Measurements from ENCODE around the gene TLE2. TPM values are rescaled to one million over a fixed set of nuclear protein-coding genes. Genes with fewer than 3 reads are reported as not detected.
A peak's percentile ranks its signal among the peaks of the same experiment; 100 is the strongest.

TLE2 gene
- total and polyA plus RNA-seq, 9 of the 15 experiments (the other 6 are each of a cell fraction or from before 2014, with no cell fraction given) = 0.35 to 13.1 (median 6.2) TPM

- intact Hi-C loops (cut with micrococcal nuclease) = no loop called here
- TF ChIP-seq PTBP1 (IDR thresholded peaks at IDR 0.05; ENCODE audit: low read depth, low read length) = 0 out of 2 replicates have a peak, but pooled peaks have one; percentile 60
- peak; percentile 33; the same call in 1 of the 2 replicates for TF ChIP-seq HDAC2 (IDR thresholded peaks at IDR 0.05)
- TF ChIP-seq ERF (CRISPR knock-in tag; IDR thresholded peaks at IDR 0.05) = no peak
- TF ChIP-seq KDM1A (IDR thresholded peaks at IDR 0.05) = peak; percentile 23 to 72; a peak in 2 of 4 replicates
- peak; percentile 87 for TF ChIP-seq BCOR (IDR thresholded peaks at IDR 0.05)
- TF ChIP-seq RBM25 (IDR thresholded peaks at IDR 0.05; ENCODE audit: low read depth, low read length, severe bottlenecking) = peak; percentile 56
- Histone ChIP-seq H4K20me1 (replicated peaks; ENCODE audit: control insufficient read depth, insufficient read depth, low read length) (no peaks in the 10 kb centered on the region), H3K79me2 (ENCODE audit: control insufficient read depth, insufficient read depth, low read length) (no peaks in the 10 kb centered on the region), H2AFZ (ENCODE audit: low read depth, low read length) (no peak overlapping the region), H3K9me3 (replicated peaks; ENCODE audit: control insufficient read depth, insufficient read depth, low read depth, low read length) (no peaks in the 10 kb centered on the region), H3K36me3 (ENCODE audit: control insufficient read depth, insufficient read depth, low read length) (no peaks in the 10 kb centered on the region), H3K27ac (ENCODE audit: extremely low read depth, low read depth, low read length) (no peak overlapping the region), H3K27me3 (ENCODE audit: control insufficient read depth in 2 of 2, insufficient read depth in 2 of 2, low read length in 2 of 2) (no peaks in the 10 kb centered on the region), H3K9ac (ENCODE audit: insufficient read depth in 1 of 2, low read depth in 2 of 2, low read length in 2 of 2) (no peak overlapping the region), H3K4me3 (no peak overlapping the region), H3K4me1 (replicated peaks in 1 of 2; ENCODE audit: control insufficient read depth in 2 of 2, insufficient read depth in 2 of 2, low read length in 2 of 2) (peaks cover 0 to 14% of the 10 kb centered on the region in 2 experiments; a peak in 2 of 5 replicates), H3K4me2 (ENCODE audit: insufficient read depth, low read length) (no peak overlapping the region), H3K9me1 (ENCODE audit: control insufficient read depth, insufficient read depth, low read length) (no peaks in the 10 kb centered on the region)
- in situ Hi-C loops (cut with MboI) = no loop called here
- ChIA-PET CTCF (ENCODE audit: low intra/inter-chr PET ratio) (no interaction called here), POLR2A (interaction anchor here (0.5 to 0.7 kb wide), 2 partner anchors 9 to 22 kb away, joined by 3 to 5 read pairs; no protein-coding TSS in a partner anchor)
- 85% methylated on average over 5 of the region's 8 CpGs for WGBS (ENCODE audit: insufficient coverage, low coverage, missing lambda C conversion rate)
- DNase-seq (ENCODE audit: extremely low read depth in 1 of 4, low spot score in 3 of 4) (peak in 1 of 4 experiments; percentile 5), ATAC-seq (no peak), FAIRE-seq (no peak)
- BruUV-seq (replicated peaks) = no TSS peak
Measured at GRCh38 chr19:3014135-3014534, 14.9 kb downstream of the TLE2 start.

- DNase-seq (ENCODE audit: extremely low read depth in 1 of 4, low spot score in 3 of 4) (no peak), FAIRE-seq (no peak), ATAC-seq (no peak)
- Histone ChIP-seq H3K4me3 (no peak overlapping the region), H2AFZ (ENCODE audit: low read depth, low read length) (no peak overlapping the region), H4K20me1 (replicated peaks; ENCODE audit: control insufficient read depth, insufficient read depth, low read length) (no peaks in the 10 kb centered on the region), H3K4me1 (replicated peaks in 1 of 2; ENCODE audit: control insufficient read depth in 2 of 2, insufficient read depth in 2 of 2, low read length in 2 of 2) (peaks cover 0 to 11% of the 10 kb centered on the region in 2 experiments; a peak in 2 of 5 replicates), H3K27ac (ENCODE audit: extremely low read depth, low read depth, low read length) (no peak overlapping the region), H3K27me3 (ENCODE audit: control insufficient read depth in 2 of 2, insufficient read depth in 2 of 2, low read length in 2 of 2) (no peaks in the 10 kb centered on the region), H3K9me3 (replicated peaks; ENCODE audit: control insufficient read depth, insufficient read depth, low read depth, low read length) (no peaks in the 10 kb centered on the region), H3K9me1 (ENCODE audit: control insufficient read depth, insufficient read depth, low read length) (no peaks in the 10 kb centered on the region), H3K4me2 (ENCODE audit: insufficient read depth, low read length) (no peak overlapping the region), H3K9ac (ENCODE audit: insufficient read depth in 1 of 2, low read depth in 2 of 2, low read length in 2 of 2) (no peak overlapping the region), H3K79me2 (ENCODE audit: control insufficient read depth, insufficient read depth, low read length) (no peaks in the 10 kb centered on the region), H3K36me3 (ENCODE audit: control insufficient read depth, insufficient read depth, low read length) (no peaks in the 10 kb centered on the region)
- no TSS peak for BruUV-seq (replicated peaks)
- TF ChIP-seq PTBP1 (IDR thresholded peaks at IDR 0.05; ENCODE audit: low read depth, low read length) (peak; percentile 99), SAP30 (IDR thresholded peaks at IDR 0.05; ENCODE audit: borderline replicate concordance, insufficient read depth, low read depth, low read length, poor library complexity, severe bottlenecking) (no peak), RBM25 (IDR thresholded peaks at IDR 0.05; ENCODE audit: low read depth, low read length, severe bottlenecking) (peak; percentile 59)
- intact Hi-C loops (cut with micrococcal nuclease) = no loop called here
- ChIA-PET CTCF (ENCODE audit: low intra/inter-chr PET ratio) (no interaction called here), POLR2A (interaction anchor here (0.5 to 1.1 kb wide), 4 partner anchors 10 to 60 kb away, joined by 3 to 5 read pairs (median 4); no protein-coding TSS in a partner anchor)
- WGBS (ENCODE audit: insufficient coverage, low coverage, missing lambda C conversion rate) = 62% methylated on average over 7 of the region's 7 CpGs
- in situ Hi-C loops (cut with MboI) = no loop called here
Measured at GRCh38 chr19:3013263-3013725, 15.8 kb downstream of the TLE2 start.
